LNCaP clone FGC (cell line): ENCODE results near the gene HCN1.

ENCODE experiments used
- DNase-seq: peaks from one replicate; pipeline ENCODE4 v3.0.0-alpha.2; 2011; ENCODE audit warnings: low read depth
- H3K4me3 ChIP-seq: 2 replicates; pipeline ENCODE4 v1.5.1; 2011; ENCODE audit warnings: mild to moderate bottlenecking, low read depth, low read length, control low read depth
- CTCF ChIP-seq: IDR thresholded peaks from 2 replicates; pipeline ENCODE4 v1.5.1; 2012; ENCODE audit warnings: mild to moderate bottlenecking; ENCODE audit not compliant: control insufficient read depth, insufficient read depth; ENCODE audit errors: extremely low read depth

Gene HCN1

GRCh38 chr5:45677524-45677923 is 18.7 kb downstream of the HCN1 start:
- TF ChIP-seq CTCF: no peak
- DNase-seq: no peak
- no peak overlapping the region for H3K4me3 ChIP-seq

- no peak for TF ChIP-seq CTCF
- no peak for DNase-seq
- no peak overlapping the region for H3K4me3 ChIP-seq
Measured at GRCh38 chr5:45672271-45672670, 23.9 kb downstream of the HCN1 start.

- no peak for TF ChIP-seq CTCF
- H3K4me3 ChIP-seq: no peak overlapping the region
- DNase-seq: no peak
Measured at GRCh38 chr5:45648744-45649143, 47.4 kb downstream of the HCN1 start.

GRCh38 chr5:45643056-45643455 is 53.1 kb downstream of the HCN1 start:
- H3K4me3 ChIP-seq: no peak overlapping the region
- no peak for TF ChIP-seq CTCF
- DNase-seq: no peak

GRCh38 chr5:45642370-45642769 is 53.8 kb downstream of the HCN1 start:
- no peak for DNase-seq
- no peak overlapping the region for H3K4me3 ChIP-seq
- no peak for TF ChIP-seq CTCF

GRCh38 chr5:45639040-45639439 is 57.1 kb downstream of the HCN1 start:
- H3K4me3 ChIP-seq: no peak overlapping the region
- peak; percentile 41 for TF ChIP-seq CTCF
- no peak for DNase-seq

GRCh38 chr5:45627076-45627656 is 69.0 kb downstream of the HCN1 start:
- no peak for TF ChIP-seq CTCF

More at GRCh38 chr5:45627076-45627656, 69.0 kb downstream of the HCN1 start:
- no peak for DNase-seq
- no peak overlapping the region for H3K4me3 ChIP-seq
